ENCODE data around the gene MAP7D3.
"Not testable (repeated sequence)": the region's sequence is repeated elsewhere in the genome, so short reads cannot be mapped to it uniquely, and the experiment has no call there.

MAP7D3 gene

GRCh38 chrX:136250191-136251040 lies 784 bp downstream of the MAP7D3 start:
- DNase-seq = no peak

GRCh38 chrX:136246201-136246600 lies 5.0 kb downstream of the MAP7D3 start:
- DNase-seq = no peak

DNA sequence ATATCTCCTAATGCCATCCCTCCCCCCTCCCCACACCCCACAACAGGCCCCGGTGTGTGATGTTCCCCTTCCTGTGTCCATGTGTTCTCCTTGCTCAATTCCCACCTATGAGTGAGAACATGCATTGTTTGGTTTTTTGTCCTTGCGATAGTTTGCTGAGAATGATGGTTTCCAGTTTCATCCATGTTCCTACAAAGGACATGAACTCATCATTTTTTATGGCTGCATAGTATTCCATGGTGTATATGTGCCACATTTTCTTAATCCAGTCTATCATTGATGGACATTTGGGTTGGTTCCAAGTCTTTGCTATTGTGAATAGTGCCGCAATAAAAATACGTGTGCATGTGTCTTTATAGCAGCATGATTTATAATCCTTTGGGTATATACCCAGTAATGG lies 13.4 kb downstream of the MAP7D3 start:
- not testable (repeated sequence) for DNase-seq

DNA sequence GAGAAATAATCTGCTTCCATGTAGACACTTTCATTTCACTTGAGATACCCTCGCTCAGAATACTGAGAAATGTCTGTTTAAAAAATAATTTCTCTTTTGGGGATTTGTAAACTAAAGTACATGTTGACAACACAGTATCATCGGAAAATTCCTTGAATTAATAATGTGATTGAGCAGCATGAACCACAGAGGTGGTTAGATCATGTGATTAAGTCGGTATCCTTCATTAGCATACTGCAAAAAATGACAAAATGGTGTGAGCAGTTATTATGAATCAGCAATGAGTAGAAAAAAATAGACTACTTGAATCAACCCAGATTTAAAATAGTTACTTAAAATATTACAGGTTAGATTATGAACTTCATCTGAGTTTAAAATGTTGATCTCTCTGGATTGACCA lies 14.1 kb downstream of the MAP7D3 start:
- DNase-seq = no peak

DNA sequence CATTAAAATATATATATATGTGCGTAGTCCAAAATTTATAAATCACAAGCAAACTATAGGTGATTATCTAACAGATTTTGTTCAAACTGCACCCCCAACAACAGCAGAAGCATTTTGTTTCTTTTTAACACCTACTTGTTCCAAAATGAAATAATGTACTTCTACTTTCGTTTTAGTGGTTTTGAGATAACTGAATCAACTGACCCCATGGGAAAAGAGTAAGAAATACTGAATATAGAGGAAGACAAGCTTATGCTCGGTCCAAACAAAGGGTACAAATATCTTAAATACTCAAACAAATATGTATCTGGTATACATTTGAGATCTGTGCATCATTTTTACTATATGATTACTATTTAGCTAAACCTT lies 22.4 kb downstream of the MAP7D3 start:
- DNase-seq = no peak

DNA sequence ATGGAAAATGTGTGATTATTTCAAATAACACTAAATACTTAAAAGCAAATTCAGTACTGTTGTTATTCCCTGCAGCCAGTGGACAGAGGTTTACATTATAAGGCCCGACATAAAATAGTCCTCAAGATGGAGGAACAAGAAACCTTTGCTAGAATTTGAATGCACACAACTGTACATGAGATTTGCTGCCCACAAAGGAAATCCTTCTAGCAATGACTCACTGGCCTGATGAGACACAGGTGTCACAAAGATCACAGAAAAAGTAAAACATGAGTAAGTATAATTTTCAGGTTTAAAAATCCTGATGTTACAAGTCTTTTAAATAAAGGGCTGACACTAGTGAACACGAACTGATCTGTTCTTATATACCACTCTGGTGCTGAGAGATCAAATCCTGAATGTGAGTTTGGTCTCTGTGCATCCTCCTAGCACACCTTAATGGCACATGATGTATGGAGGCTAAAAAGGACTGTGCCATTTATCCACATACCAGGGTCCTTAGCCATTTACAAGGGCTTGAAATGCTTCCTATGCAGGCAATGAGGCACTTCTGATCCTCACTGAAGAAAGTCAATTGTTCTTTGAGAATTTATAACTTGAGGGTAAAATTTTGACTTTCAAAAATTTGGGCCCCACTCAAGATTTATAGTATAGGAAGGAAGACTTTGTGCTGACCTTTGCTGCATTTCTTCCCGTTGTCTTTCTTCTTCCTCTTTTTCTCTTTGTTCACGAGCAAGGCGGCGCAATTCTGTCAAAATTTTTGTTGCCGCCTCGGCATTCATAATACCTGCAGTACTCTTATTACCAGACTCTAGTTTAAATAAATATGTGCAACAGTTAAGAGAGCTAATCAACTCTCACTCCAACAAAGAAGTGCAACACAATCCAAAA lies 23.0 kb downstream of the MAP7D3 start:
- no peak for DNase-seq

DNA sequence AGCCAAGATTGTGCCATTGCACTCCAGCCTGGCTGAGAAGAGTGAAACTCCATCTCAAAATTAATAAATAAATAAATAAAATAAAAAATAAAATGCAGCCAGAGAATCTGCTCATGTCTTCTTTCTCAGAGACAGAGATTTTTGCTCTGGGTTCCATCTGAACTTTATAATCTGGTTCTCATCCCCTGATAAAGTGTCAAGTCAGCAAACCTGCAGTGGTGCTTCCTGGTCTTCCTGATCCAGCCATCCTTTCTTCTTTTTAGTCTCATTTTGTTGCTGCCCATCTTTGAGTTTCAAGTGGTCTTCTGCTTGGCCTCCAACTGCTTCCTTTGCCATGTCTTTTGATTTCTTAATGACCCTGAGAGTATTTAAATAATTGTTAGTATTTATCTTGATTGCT lies 24.1 kb downstream of the MAP7D3 start:
- no peak for DNase-seq

DNA sequence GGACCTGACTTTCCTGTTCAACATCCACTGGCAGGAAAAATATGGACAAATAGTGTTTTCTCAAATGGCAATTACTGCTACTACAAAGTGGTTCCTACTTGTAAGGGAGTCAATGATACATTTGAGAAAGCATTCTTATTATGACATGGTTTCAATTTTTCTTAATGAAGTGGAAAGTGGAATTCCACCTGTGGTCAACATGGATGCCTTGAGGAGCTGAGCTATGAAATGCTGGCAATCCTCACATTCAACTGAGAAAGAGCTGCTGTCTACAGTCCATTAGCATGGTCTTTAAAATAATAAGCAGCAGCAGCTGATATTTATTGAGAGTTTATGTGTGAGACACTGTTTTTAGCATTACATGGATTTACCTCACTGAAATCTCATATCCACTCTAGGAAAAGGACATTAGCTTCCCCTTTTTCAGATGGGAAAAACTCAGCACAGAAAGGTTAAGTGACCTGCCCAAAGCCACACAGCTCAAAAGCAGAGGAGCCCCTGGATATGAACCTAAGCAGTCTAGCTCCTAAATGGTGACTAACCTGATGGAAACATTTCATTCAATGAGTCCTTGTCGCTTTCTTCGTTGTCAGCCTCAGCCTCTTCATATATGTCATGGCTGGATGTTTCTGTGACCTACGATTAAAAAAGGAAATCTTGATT lies 29.2 kb downstream of the MAP7D3 start:
- no peak for DNase-seq

GRCh38 chrX:136220951-136221350 lies 30.2 kb downstream of the MAP7D3 start:
- DNase-seq = no peak

GRCh38 chrX:136220540-136220939 lies 30.7 kb downstream of the MAP7D3 start:
- no peak for DNase-seq

DNA sequence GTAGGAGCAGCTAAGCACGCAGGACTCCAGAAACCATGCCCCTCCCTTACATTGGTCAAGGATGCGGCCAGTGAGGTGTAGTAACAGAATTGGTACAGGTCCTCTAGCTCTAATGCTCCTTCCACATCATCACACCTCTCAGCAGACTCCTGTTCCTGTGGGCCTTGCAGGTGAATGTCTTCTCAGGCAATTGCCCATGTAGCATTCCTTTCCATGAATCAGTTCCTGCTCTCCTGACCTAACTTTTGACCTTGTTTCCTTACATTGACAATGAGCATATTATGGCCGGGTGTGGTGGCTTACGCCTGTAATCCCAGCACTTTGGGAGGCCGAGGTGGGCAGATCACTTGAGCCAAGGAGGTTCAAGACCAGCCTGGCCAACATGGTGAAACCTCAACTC lies 31.3 kb downstream of the MAP7D3 start:
- DNase-seq = no peak

DNA sequence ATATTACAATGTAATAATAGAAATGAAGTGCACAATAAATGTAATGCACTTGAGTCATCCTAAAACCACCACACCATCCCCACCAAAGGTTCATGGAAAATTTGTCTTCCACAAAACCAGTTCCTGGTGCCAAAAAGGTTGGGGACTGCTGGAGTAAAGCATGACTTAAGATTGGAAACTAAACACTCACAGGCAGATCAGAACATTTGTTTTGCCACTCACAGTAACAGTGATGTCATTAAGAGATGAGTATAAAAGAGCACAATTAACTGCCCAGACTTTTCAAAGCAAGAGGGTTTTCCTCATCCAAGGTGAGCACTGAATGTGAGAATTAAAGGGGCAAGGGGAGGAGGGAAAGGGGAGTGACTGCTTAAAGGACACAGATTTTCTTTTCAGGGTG lies 35.6 kb downstream of the MAP7D3 start:
- no peak for DNase-seq

DNA sequence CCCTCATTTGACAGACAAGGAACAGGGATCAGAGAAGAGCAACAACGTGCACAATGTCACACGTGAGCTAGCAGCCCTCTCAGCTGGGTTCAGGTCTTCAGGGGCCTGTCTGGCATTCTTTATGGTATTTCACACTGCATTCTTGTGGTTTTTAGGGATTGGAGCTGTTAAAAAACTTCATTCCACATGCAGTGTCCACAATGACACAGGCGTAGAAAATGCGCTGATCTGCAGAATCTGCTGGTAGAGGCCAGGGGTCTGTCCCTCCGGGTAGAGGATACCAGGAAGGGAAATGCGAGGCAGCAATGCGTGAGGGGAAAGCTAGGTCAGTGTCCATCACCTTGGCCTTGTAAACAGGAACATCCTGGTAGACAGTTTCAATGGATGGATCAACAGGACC lies 36.6 kb downstream of the MAP7D3 start:
- DNase-seq = no peak

DNA sequence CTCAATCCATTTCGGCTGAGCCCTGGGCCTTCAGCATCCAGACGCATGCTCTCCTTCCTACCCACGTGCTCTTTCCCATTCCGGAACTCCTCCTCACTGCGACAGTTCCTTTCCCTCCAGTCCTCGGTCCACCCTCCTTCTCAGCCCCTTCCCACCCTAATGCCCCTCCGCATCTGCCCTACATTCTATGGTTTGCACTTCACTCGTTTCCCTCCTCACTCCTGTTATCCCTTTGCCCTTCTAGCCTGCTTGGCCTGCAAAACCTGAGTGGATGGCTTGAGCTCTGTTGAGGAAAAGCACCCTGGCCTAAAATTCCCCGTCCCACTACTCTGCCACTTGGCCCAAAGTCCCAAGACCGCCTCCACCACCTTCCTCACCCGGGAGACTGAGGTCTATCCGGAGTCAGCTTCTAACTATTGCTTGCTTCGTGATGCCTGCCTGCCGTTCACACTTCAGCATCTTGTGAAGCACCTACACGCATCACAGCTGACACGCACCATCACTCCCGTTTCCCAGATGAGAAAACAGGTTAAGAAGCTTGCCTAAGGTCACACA lies 38.6 kb downstream of the MAP7D3 start:
- DNase-seq = no peak

DNA sequence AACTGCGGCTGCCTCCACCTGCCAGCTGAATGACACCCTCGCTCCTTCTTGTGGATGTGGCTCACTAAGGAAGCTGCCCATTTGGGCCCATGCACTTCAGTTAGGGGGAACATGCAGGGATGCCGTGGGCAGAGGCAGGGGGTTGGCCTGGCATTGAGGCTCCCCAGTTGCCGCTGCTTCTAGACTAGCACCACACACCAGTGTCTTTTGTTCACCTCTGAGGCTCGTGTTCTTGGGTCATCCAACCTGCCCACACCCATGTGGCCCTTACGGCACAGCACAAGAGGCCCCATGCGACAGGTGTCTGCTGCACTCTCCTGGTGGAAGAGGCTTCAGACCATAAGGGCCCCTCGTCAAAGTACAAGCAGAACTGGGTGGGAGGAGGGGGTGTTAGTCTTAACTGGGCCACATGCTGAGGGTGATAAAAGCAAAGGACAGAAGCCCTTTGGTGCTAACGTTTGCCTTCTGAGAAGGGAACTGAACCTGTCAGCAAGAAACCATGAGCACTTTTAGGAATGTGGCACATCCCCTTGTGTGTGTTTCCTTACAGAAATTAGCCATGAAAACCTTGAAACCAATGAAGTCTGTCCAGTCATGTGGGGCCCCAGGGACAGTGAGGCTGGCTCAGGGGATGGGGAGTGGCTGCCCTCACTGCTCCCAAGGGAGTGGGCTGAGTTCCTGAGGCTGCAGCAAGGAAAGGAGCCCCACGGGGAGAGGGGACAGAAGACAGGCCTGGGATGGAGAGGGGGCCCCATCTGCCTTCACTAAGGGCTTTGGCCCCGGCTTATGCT lies 39.2 kb downstream of the MAP7D3 start:
- DNase-seq = no peak

GRCh38 chrX:136210806-136211205 lies 40.4 kb downstream of the MAP7D3 start:
- DNase-seq = no peak

DNA sequence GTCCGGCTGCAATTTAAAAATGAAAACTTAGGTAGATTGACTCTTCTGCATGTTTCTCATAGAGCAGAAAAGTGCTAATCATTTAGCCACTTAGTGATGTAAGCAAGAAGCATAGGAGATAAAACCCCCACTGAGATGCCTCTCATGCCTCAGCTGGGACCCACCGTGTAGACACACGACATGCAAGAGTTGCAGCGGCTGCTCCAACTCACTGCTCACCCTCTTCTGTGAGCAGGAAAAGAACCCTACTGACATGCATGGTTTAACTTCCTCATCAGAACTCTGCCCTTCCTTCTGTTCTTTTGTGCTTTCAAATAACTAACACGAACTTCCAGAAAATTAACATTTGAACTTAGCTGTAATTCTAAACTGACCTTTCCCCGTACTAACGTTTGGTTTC lies 41.0 kb downstream of the MAP7D3 start:
- no peak for DNase-seq

DNA sequence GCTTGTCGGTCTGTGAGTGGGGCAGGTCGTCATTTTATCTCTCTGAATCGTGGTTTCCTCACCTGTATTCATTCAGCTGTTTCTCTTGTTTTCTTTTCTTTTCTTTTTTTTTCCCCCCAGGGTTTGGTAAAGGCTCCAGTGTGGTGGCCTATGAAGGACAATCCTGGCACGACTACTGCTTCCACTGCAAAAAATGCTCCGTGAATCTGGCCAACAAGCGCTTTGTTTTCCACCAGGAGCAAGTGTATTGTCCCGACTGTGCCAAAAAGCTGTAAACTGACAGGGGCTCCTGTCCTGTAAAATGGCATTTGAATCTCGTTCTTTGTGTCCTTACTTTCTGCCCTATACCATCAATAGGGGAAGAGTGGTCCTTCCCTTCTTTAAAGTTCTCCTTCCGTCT lies 41.4 kb downstream of the MAP7D3 start:
- DNase-seq = no peak

DNA sequence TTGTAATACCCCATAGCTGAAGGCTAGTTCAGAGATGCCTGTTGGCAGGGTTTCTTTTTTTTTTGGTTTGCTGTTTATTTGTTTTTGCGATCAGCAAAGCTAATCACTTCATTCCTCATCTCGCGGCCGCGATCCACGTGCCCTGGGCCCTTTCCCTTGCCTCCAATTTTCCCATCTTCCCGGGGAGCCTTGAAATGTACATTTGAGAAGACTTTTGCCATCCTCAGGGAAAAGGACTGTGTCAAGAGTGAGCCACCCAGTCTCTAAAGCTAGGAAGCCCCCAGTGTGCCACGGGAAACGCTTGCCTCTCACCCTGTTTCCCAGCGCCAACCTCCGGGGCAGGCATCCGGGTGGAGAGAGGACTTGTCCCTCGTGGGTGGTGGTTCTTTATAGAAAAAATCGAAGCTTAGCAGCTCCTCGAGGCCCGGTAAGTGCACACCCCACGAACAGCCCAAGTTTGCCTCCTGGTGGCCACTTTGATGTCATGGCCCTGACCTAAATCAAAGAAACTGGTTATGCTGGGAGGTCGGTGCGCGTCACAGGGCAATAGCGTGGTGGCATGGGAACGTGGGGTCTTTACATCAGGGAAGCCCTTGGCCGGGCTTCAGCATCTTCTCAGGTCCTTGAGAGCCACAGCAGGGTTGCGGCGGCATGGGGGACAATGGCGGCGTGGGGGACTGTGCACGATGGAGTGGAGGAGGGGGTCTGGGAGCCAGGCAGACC lies 42.0 kb downstream of the MAP7D3 start:
- no peak for DNase-seq

DNA sequence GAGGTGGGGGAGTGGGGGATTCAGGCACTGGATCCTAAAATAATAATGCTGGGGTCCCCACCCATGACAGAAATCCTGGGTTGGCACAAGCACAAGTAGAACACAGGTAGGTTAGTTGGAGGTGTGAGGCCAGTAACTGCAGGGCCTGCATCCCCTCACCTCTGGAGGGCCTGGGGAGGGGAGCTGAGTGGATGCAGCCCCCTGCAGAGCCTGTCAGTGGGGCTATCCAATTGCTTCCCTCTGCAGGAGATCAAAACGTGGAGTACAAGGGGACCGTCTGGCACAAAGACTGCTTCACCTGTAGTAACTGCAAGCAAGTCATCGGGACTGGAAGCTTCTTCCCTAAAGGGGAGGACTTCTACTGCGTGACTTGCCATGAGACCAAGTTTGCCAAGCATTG lies 43.7 kb downstream of the MAP7D3 start:
- DNase-seq = no peak

DNA sequence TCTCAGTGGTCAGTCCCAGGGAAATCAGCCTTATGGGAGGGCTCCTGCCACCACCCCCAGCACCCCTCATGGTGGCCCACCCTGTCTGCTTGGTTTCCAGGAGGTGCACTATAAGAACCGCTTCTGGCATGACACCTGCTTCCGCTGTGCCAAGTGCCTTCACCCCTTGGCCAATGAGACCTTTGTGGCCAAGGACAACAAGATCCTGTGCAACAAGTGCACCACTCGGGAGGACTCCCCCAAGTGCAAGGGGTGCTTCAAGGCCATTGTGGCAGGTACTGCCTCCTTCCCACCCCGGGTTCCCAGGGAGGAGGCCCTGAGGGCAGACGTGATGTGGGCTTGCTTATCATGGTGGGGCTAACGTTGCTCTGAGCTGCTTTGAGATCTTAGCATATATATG lies 44.3 kb downstream of the MAP7D3 start:
- no peak for DNase-seq

GRCh38 chrX:136205882-136206380 lies 45.3 kb downstream of the MAP7D3 start:
- no peak for DNase-seq

Data from NCI-H2081 treated with DMSO at 0.1 percent for 48 hours (cell line).